Liver (tissue), 3 donors: ENCODE measurements around the gene KCNK17.

Source experiments
- ATF3 ChIP-seq: IDR thresholded peaks from 2 replicates; pipeline ENCODE4 v1.6.1; 2016; ENCODE audit warnings: antibody characterized with exemption
- CTCF ChIP-seq: fragments of 150-350 bp; IDR thresholded peaks from 2 replicates; pipeline ENCODE4 v1.5.1; 2017; ENCODE audit warnings: improper control_type of control experiment, low read depth, low read length; ENCODE audit not compliant: missing input control
- FOXA2 ChIP-seq: IDR thresholded peaks from 2 replicates; pipeline ENCODE4 v1.6.1; 2016; ENCODE audit warnings: antibody characterized with exemption
- GABPA ChIP-seq, 2 donors: IDR thresholded peaks in 1 of 2; conservative IDR thresholded peaks in 1 of 2; 2 replicates each; pipeline ENCODE4 v1.6.1; 2016; ENCODE audit warnings: antibody characterized with exemption in 2 of 2, mild to moderate bottlenecking in 1 of 2, moderate library complexity in 1 of 2
- MAX ChIP-seq: IDR thresholded peaks from 2 replicates; pipeline ENCODE4 v1.6.1; 2016; ENCODE audit warnings: antibody characterized with exemption
- RAD21 ChIP-seq, 2 donors: IDR thresholded peaks; 2 replicates each; pipeline ENCODE4 v1.6.1; 2016; ENCODE audit warnings: antibody characterized with exemption in 2 of 2, mild to moderate bottlenecking in 2 of 2
- REST ChIP-seq: IDR thresholded peaks from 2 replicates; pipeline ENCODE4 v1.6.1; 2016; ENCODE audit warnings: antibody characterized with exemption, mild to moderate bottlenecking
- RXRA ChIP-seq, 2 donors: IDR thresholded peaks; 2 replicates each; pipeline ENCODE4 v1.6.1; 2017 to 2018; ENCODE audit warnings: antibody characterized with exemption in 2 of 2, mild to moderate bottlenecking in 1 of 2
- TAF1 ChIP-seq: conservative IDR thresholded peaks from 2 replicates; pipeline ENCODE4 v1.6.1; 2016; ENCODE audit warnings: antibody characterized with exemption, mild to moderate bottlenecking
- YY1 ChIP-seq: IDR thresholded peaks from 2 replicates; pipeline ENCODE4 v1.6.1; 2016; ENCODE audit warnings: antibody characterized with exemption, mild to moderate bottlenecking
- ZBTB33 ChIP-seq: IDR thresholded peaks from 2 replicates; pipeline ENCODE4 v1.6.1; 2016; ENCODE audit warnings: antibody characterized with exemption
- donor health status: healthy.
- donor health status: healthy.

- TF ChIP-seq CTCF = no peak
- no peak for TF ChIP-seq REST
- no peak for TF ChIP-seq YY1
- TF ChIP-seq TAF1 = no peak
- no peak for TF ChIP-seq RAD21 (IDR thresholded peaks at IDR 0.05)
- peak in 1 of 2 donors; percentile 15 for TF ChIP-seq RXRA (IDR thresholded peaks at IDR 0.05)
- TF ChIP-seq GABPA (IDR thresholded peaks at IDR 0.05 in 1 of 2, conservative IDR thresholded peaks at IDR 0.05 in 1 of 2) = no peak
- no peak for TF ChIP-seq ATF3
- no peak for TF ChIP-seq MAX
- no peak for TF ChIP-seq ZBTB33
- no peak for TF ChIP-seq FOXA2
Observed at GRCh38 chr6:39312912-39313525, 1.2 kb downstream of the KCNK17 start.
